ENCODE data around the gene PTPN14.

DNA sequence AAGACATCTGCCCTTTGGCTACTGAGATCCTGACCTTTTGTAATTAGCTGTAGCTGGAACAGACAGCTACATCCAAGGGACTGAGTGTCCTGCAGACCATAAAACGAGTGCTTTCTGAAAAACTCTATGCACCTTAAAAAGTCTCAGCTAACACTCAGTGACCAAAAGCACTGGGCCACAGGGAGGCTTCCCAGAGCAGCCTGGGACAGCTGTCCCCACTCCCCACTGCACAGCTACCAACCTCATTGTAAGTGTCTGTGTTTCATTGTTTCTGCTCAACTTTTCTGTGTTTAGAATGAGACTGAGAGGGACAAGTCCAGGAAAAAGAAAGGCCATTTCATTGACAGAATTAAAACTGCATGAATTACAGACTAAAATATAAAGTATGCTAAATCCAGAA is 189.8 kb downstream of the PTPN14 start:
- TF ChIP-seq, protein P1, sequence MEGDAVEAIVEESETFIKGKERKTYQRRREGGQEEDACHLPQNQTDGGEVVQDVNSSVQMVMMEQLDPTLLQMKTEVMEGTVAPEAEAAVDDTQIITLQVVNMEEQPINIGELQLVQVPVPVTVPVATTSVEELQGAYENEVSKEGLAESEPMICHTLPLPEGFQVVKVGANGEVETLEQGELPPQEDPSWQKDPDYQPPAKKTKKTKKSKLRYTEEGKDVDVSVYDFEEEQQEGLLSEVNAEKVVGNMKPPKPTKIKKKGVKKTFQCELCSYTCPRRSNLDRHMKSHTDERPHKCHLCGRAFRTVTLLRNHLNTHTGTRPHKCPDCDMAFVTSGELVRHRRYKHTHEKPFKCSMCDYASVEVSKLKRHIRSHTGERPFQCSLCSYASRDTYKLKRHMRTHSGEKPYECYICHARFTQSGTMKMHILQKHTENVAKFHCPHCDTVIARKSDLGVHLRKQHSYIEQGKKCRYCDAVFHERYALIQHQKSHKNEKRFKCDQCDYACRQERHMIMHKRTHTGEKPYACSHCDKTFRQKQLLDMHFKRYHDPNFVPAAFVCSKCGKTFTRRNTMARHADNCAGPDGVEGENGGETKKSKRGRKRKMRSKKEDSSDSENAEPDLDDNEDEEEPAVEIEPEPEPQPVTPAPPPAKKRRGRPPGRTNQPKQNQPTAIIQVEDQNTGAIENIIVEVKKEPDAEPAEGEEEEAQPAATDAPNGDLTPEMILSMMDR (IDR thresholded peaks at IDR 0.05), result no peak
- TF ChIP-seq POLR2A (IDR thresholded peaks at IDR 0.05), result no peak

All from lower leg skin (tissue), 3 donors.